Measurements from ENCODE around the gene SMIM13. TPM values are rescaled to one million over a fixed set of nuclear protein-coding genes. Genes with fewer than 3 reads are reported as not detected.

The SMIM13 gene
- 28.3 and 29.0 TPM in 2 replicates for total RNA-seq (2014; rRNA removed; shearing (Covaris generic))

GRCh38 chr6:11093626-11094410 lies at the start of gene SMIM13:
SMIM13 (plus strand) TSS chr6:11093834; CDS start chr6:11094314, 480 bp downstream.
- peak; percentile 100 for DNase-seq (ENCODE audit: low read depth)

- peak; percentile 60 for DNase-seq (ENCODE audit: low read depth)
Measured at GRCh38 chr6:11043961-11044711, 49.5 kb upstream of the SMIM13 start, which contains the start of gene ELOVL2. ELOVL2 (minus strand) TSS chr6:11044305; CDS start chr6:11044230, 75 bp downstream.

GRCh38 chr6:11044712-11045167 lies 48.9 kb upstream of the SMIM13 start:
- no peak for DNase-seq (ENCODE audit: low read depth)

GRCh38 chr6:11050731-11051130 lies 42.9 kb upstream of the SMIM13 start:
- DNase-seq (ENCODE audit: low read depth): peak; percentile 43

- no peak for DNase-seq (ENCODE audit: low read depth)
Measured at GRCh38 chr6:11053307-11053706, 40.3 kb upstream of the SMIM13 start.

GRCh38 chr6:11054722-11055121 lies 38.9 kb upstream of the SMIM13 start:
- DNase-seq (ENCODE audit: low read depth): no peak

- no peak for DNase-seq (ENCODE audit: low read depth)
Measured at GRCh38 chr6:11055127-11055627, 38.5 kb upstream of the SMIM13 start.

GRCh38 chr6:11056871-11057270 lies 36.8 kb upstream of the SMIM13 start:
- DNase-seq (ENCODE audit: low read depth): no peak

GRCh38 chr6:11058406-11058805 lies 35.2 kb upstream of the SMIM13 start:
- DNase-seq (ENCODE audit: low read depth): no peak

- no peak for DNase-seq (ENCODE audit: low read depth)
Measured at GRCh38 chr6:11062083-11062482, 31.6 kb upstream of the SMIM13 start.

GRCh38 chr6:11062715-11063114 lies 30.9 kb upstream of the SMIM13 start:
- DNase-seq (ENCODE audit: low read depth): no peak

- DNase-seq (ENCODE audit: low read depth): no peak
Measured at GRCh38 chr6:11064836-11065235, 28.8 kb upstream of the SMIM13 start.

GRCh38 chr6:11065436-11066202 lies 28.0 kb upstream of the SMIM13 start:
- DNase-seq (ENCODE audit: low read depth): no peak

- DNase-seq (ENCODE audit: low read depth): no peak
Measured at GRCh38 chr6:11066505-11067347, 26.9 kb upstream of the SMIM13 start.

- no peak for DNase-seq (ENCODE audit: low read depth)
Measured at GRCh38 chr6:11067348-11067747, 26.3 kb upstream of the SMIM13 start.

GRCh38 chr6:11069760-11070159 lies 23.9 kb upstream of the SMIM13 start:
- DNase-seq (ENCODE audit: low read depth): peak; percentile 23

GRCh38 chr6:11072101-11072500 lies 21.5 kb upstream of the SMIM13 start:
- DNase-seq (ENCODE audit: low read depth): peak; percentile 51

- no peak for DNase-seq (ENCODE audit: low read depth)
Measured at GRCh38 chr6:11076540-11076939, 17.1 kb upstream of the SMIM13 start.

GRCh38 chr6:11078266-11078665 lies 15.4 kb upstream of the SMIM13 start:
- DNase-seq (ENCODE audit: low read depth): no peak

- DNase-seq (ENCODE audit: low read depth): no peak
Measured at GRCh38 chr6:11080296-11080695, 13.3 kb upstream of the SMIM13 start.

- DNase-seq (ENCODE audit: low read depth): peak; percentile 67
Measured at GRCh38 chr6:11083491-11083890, 10.1 kb upstream of the SMIM13 start.

Data from Daoy (cell line).